GM19455 (cell line): ENCODE results near the gene ST8SIA1.

Experiments used
- ATAC-seq: cut with Tn5 transposase; IDR thresholded peaks from one replicate; pipeline ENCODE4 v1.9.1; 2021; ENCODE audit not compliant: unreplicated experiment

ST8SIA1 gene

GRCh38 chr12:22248121-22248520 lies 86.4 kb downstream of the ST8SIA1 start:
- no peak for ATAC-seq

DNA sequence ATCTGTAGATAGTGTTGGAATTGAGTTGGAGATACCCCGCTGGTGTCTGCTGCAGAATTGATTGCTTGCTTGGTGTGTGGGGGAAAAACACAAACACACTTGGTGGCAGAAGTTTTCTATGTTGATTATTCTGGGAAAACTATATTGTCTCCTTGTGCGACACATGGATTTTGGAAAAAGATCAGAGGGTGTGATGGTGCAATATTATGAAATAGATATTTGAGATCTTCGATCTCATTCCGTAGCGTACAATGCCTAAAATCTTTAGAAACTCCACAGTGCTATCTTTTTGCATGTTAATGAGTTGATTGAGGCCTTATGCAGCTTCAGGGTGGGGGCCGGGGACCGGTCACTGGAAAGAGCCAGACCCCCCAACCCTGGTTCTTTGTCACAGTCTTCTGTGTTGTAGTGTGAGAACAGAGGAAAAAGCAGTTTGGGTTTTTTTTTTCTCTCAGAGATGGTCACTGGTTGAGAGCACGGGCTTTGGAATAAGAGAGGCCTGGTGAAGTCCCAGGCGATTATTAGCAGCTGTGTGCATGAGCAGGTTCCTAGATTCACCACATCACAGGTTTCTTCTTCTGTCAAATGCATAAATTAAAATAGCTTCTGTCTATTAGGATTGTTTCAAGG lies 88.2 kb downstream of the ST8SIA1 start:
- no peak for ATAC-seq

DNA sequence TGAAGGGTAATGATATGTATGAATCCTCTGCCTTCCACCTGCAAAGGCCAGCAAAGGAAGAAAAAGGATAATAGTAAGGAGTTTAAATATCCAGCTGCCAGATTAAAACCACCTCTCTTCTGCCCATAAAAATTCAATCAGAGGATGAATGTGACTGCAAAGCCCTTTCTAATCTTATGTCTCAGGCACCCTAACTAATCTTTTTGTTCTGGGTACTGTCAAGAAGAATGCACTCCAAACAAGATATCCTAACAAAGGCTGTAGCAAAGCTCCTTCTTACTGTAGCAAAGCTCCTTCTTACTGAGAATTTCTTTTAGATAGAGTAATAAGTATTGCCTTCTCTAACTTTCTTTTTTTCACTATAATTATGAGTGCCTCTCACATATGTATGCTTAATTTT lies 91.8 kb downstream of the ST8SIA1 start:
- no peak for ATAC-seq

DNA sequence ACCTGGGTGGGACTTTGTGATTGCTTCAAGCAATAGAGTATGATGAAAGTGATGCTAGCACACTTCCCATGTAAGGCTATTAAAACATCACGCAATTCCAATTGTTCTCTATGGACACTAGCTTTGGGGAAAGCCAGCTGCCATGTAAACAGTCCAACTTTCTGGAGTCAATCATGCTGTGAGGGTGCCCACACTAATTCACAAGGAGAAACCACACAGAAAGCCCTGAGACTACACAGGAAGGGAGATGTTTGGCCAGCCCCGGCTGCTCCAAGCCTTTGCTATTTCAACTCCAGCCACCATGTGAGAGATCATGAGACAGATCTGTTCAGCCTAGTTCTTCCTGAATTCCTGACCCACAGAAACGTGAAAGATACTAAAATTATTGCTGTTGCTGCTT lies 96.3 kb downstream of the ST8SIA1 start:
- no peak for ATAC-seq

GRCh38 chr12:22234561-22234960 lies 99.9 kb downstream of the ST8SIA1 start:
- no peak for ATAC-seq

- no peak for ATAC-seq
Observed at GRCh38 chr12:22231836-22232235, 102.7 kb downstream of the ST8SIA1 start.

DNA sequence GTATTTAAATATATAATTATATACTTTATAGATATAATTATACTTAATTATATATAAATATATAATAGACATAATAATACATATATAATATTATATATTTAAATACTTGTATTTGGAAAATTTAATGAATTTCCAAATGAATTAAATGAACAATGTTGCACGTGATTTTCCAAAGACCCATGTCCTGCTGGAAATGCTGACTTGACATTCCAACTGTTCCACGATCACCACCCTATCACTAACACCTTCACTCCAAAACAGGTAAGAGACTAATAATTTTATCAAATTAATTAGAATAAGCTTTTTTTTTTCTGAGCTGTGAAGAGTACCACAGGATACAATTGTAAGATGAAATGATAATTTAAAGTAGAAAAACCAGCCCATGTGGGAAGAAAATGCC lies 103.4 kb downstream of the ST8SIA1 start:
- ATAC-seq: no peak

- no peak for ATAC-seq
Observed at GRCh38 chr12:22230280-22230794, 104.2 kb downstream of the ST8SIA1 start.

GRCh38 chr12:22229652-22230279 lies 104.7 kb downstream of the ST8SIA1 start:
- no peak for ATAC-seq

GRCh38 chr12:22228022-22228875 lies 106.3 kb downstream of the ST8SIA1 start:
- ATAC-seq: no peak

DNA sequence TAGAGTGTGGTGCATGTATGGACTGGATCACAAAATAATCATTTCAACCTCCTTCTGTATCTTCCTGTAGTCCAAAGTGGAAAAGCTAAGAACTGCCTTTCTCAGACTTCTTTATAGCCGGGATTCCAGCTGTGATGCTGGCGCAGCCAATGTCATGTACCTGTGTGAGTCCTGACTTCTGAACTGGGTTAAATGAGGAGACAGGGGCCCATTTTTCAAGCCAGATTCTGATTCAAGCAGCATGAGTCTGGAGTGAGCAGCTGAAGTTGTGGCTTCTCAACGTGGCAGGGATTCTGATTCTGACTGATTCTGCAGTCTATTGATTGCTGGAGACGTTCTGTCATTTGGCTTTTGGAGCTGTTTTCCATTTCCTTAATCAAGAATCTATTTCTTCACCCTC lies 111.2 kb downstream of the ST8SIA1 start:
- ATAC-seq: no peak

DNA sequence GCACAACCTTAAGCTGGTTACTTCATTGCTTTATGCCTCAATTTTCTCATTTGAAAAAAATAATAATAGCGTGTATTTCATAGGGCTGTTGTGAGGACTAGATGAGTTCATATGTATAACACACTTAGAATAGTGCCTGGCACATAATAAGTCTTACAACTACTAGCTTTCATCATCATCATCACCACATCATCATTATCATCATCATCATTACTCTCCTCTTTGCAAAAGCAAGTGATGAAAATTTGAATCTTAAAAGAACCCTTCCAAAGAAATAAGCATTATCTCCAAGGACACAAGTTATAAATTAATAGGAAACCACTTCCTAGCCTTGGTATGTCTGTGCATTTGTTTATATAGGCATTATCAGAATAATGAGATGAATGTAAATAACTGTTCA lies 117.0 kb downstream of the ST8SIA1 start:
- no peak for ATAC-seq

- no peak for ATAC-seq
Observed at GRCh38 chr12:22215467-22216253, 118.8 kb downstream of the ST8SIA1 start.

DNA sequence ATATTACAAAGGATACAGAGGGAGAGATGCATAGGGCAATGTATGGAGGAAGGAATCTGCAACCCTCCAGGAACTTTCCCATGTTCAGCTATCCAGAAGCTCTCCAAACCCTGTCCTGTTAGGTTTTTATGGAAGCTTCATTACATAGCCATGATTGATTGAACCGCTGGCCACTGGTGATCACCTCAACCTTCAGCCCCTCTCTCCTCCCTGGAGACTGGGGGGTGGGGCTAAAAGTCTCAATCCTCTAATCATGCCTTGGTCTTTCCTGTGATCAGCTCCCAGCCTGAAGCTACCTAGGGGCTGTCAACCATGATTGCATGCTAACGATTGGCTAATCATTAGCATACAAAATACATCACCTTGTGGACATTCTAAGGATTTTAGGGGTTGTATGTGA lies 123.4 kb downstream of the ST8SIA1 start:
- no peak for ATAC-seq

GRCh38 chr12:22209422-22209821 lies 125.1 kb downstream of the ST8SIA1 start:
- no peak for ATAC-seq

GRCh38 chr12:22206111-22206728 lies 128.3 kb downstream of the ST8SIA1 start:
- ATAC-seq: no peak

GRCh38 chr12:22204391-22204790 lies 130.1 kb downstream of the ST8SIA1 start:
- ATAC-seq: no peak

DNA sequence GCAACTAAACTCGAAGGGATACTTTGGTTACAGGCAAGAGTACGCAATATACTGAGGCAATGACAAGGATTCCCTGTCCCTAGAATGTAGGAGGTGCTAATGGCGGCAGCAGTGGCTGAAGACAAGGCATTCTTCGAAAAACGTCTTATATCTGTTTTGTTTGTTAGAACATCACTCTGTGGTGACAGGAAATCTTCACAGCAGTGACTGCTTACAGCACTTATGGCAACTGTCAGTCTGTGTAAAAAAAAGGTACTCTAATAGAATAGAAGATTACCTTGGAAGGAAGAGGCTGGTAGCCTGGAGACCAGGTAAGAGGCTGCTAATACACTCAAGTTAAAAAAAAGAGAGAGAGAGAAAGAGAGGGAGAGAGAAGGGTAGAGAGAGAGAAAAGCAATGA lies 131.7 kb downstream of the ST8SIA1 start:
- no peak for ATAC-seq

DNA sequence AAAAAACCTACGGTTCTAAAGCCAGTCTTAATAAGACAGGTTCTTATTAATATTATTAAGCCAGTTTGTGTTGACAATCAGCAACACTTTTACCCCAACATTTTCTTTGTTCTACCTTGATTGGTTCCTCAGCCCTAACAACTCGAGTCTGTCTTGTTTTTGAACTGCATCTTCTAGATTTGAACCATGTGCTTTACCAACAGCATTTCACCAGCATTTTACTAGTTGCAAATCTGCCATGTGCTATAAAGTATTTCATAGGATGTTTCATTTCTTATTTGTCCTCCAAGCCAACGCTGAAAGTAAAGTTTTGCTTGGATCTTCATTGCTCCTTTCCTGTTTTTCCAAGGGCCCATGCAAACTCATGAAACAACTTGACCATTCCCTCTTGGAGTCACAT lies 133.4 kb downstream of the ST8SIA1 start:
- ATAC-seq: no peak

- no peak for ATAC-seq
Observed at GRCh38 chr12:22196236-22196635, 138.3 kb downstream of the ST8SIA1 start.

DNA sequence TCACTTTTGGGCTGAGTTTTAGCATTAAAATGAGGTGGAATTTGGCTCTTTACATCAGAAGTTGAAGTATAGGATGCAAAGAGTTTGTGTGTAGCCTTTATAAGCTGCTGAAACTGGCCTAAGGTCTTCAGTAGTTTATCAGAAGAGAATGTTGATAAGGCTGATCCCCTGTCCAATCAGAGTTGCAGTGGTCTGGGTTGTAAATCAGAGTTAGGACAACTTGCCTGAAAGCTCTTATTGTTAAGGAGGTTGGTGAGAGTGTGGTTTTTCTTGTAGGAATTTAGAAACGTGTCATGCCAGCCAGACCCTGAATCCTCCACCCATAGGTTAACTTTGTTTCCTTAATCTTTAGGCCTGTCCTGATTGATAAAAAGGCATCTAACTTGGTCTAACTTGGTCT lies 143.5 kb downstream of the ST8SIA1 start:
- ATAC-seq: no peak
